GM13977 (cell line): ENCODE results near the gene PSMG4.

ENCODE experiments used
- DNase-seq: peaks from one replicate; pipeline ENCODE4 v3.0.0; 2012; ENCODE audit warnings: low spot score
- CTCF ChIP-seq: IDR thresholded peaks from 2 replicates; pipeline ENCODE4 v1.5.1; 2012; ENCODE audit warnings: mild to moderate bottlenecking, control low read depth; ENCODE audit not compliant: insufficient read depth; ENCODE audit errors: extremely low read depth, missing control alignments
- in situ Hi-C: fragments of 300-500 bp; cut with MboI; formaldehyde crosslinking; loops from one replicate; pipeline ENCODE4 v1.12.0; 2022; ENCODE audit warnings: low sequenced_read_pairs, low pct_unique_long_range_greater_than_20kb, mixed read lengths, inconsistent platforms; ENCODE audit not compliant: unreplicated experiment

Gene PSMG4

GRCh38 chr6:3314621-3315467 is 56.1 kb downstream of the PSMG4 start:
- TF ChIP-seq CTCF = no peak
- in situ Hi-C loops = no loop called here
- no peak for DNase-seq

- DNase-seq = no peak
- no peak for TF ChIP-seq CTCF
- in situ Hi-C loops = no loop called here
Observed at GRCh38 chr6:3315841-3316240, 57.1 kb downstream of the PSMG4 start.

GRCh38 chr6:3316331-3316730 is 57.6 kb downstream of the PSMG4 start:
- TF ChIP-seq CTCF = no peak

GRCh38 chr6:3316818-3317217 is 58.1 kb downstream of the PSMG4 start:
- in situ Hi-C loops = no loop called here
- no peak for DNase-seq

More at GRCh38 chr6:3316331-3316730, 57.6 kb downstream of the PSMG4 start:
- no peak for DNase-seq
- in situ Hi-C loops = no loop called here

More at GRCh38 chr6:3316818-3317217, 58.1 kb downstream of the PSMG4 start:
- no peak for TF ChIP-seq CTCF
